H1 (cell line): ENCODE results near the gene ADAMTS17. TPM values are rescaled to one million over a fixed set of nuclear protein-coding genes. Genes with fewer than 3 reads are reported as not detected.
"Not testable (repeated sequence)": the region's sequence is repeated elsewhere in the genome, so short reads cannot be mapped to it uniquely, and the experiment has no call there.

Experiments
- CTCF ChIA-PET: fragments of 300-600 bp; sonication (Branson Sonifier 250); formaldehyde crosslinking; loops from one replicate; lab custom pipeline; 2021; ENCODE audit not compliant: partially characterized antibody; lab: Charles Lee
- POLR2A ChIA-PET: fragments of 300-600 bp; sonication (Branson Sonifier 250); formaldehyde crosslinking; loops from one replicate; lab custom pipeline; 2021; ENCODE audit warnings: inconsistent platforms; ENCODE audit not compliant: partially characterized antibody; lab: Charles Lee
- DNase-seq, 2 experiments: peaks; one replicate each; pipeline versions ENCODE4 v3.0.0 to v3.0.0-alpha.2; 2010 to 2022; ENCODE audit warnings: low spot score in 2 of 2, low read depth in 1 of 2, mixed read lengths in 1 of 2
- FAIRE-seq: peaks from 2 replicates; lab custom pipeline; 2011; peaks lifted over from hg19 to GRCh38; lab: Jason Lieb, UNC
- H2AFZ ChIP-seq: 2 replicates; pipeline ENCODE4 v1.8.1; 2012; ENCODE audit warnings: low read length, inconsistent platforms
- H2AK5ac ChIP-seq: 2 replicates; pipeline ENCODE4 v1.6.1; 2013; ENCODE audit warnings: low read depth, low read length
- H2BK120ac ChIP-seq: replicated peaks from 2 replicates; pipeline ENCODE3; 2013; ENCODE audit warnings: low read depth, low read length, inconsistent platforms
- H2BK12ac ChIP-seq: 2 replicates; pipeline ENCODE4 v1.6.1; 2013; ENCODE audit warnings: low read depth, low read length
- H2BK15ac ChIP-seq: 2 replicates; pipeline ENCODE4 v1.6.1; 2013; ENCODE audit warnings: low read length
- H2BK20ac ChIP-seq: 2 replicates; pipeline ENCODE4 v1.6.1; 2013; ENCODE audit warnings: low read length
- H2BK5ac ChIP-seq: 2 replicates; pipeline ENCODE4 v1.6.1; 2013; ENCODE audit warnings: low read depth, low read length
- H3K14ac ChIP-seq: 2 replicates; pipeline ENCODE4 v1.6.1; 2013; ENCODE audit warnings: inconsistent platforms; ENCODE audit not compliant: insufficient read length
- H3K18ac ChIP-seq: 2 replicates; pipeline ENCODE4 v1.6.1; 2013; ENCODE audit warnings: low read length; ENCODE audit errors: extremely low read depth
- H3K23ac ChIP-seq: 2 replicates; pipeline ENCODE4 v1.6.1; 2013; ENCODE audit warnings: inconsistent platforms; ENCODE audit not compliant: insufficient read length
- H3K23me2 ChIP-seq: 2 replicates; pipeline ENCODE4 v1.6.1; 2013; ENCODE audit warnings: low read depth, low read length
- H3K27ac ChIP-seq: 2 replicates; pipeline ENCODE4 v1.6.1; 2011; ENCODE audit warnings: low read depth, low read length, inconsistent platforms
- H3K27me3 ChIP-seq, 4 experiments: replicated peaks in 1 of 4; 1 replicate in 1 of 4; 2 replicates in 3 of 4; pipeline versions ENCODE4 v1.6.1 to v1.8.1; 2011 to 2013; ENCODE audit warnings: low read length in 3 of 4, mild to moderate bottlenecking in 3 of 4, inconsistent platforms in 2 of 4, mixed read lengths in 2 of 4, moderate library complexity in 1 of 4; ENCODE audit not compliant: control insufficient read depth in 3 of 4, insufficient read depth in 3 of 4; ENCODE audit errors: extremely low read depth in 1 of 4
- H3K36me3 ChIP-seq, 4 experiments: 2 replicates each; pipeline versions ENCODE4 v1.6.1 to v1.8.1; 2011 to 2013; ENCODE audit warnings: mild to moderate bottlenecking in 4 of 4, low read length in 3 of 4, moderate library complexity in 2 of 4, control low read depth in 1 of 4, inconsistent platforms in 1 of 4; ENCODE audit not compliant: insufficient read depth in 4 of 4, control insufficient read depth in 2 of 4
- H3K4ac ChIP-seq: replicated peaks from 2 replicates; pipeline ENCODE3; 2013; ENCODE audit warnings: low read length, low read depth, mixed read lengths, inconsistent platforms; ENCODE audit not compliant: insufficient read length
- H3K4me1 ChIP-seq, 4 experiments: replicated peaks in 1 of 4; 1 replicate in 1 of 4; 2 replicates in 3 of 4; pipeline versions ENCODE4 v1.6.1 to v1.8.1; 2011 to 2013; ENCODE audit warnings: low read length in 3 of 4, inconsistent platforms in 2 of 4, mixed read lengths in 1 of 4; ENCODE audit not compliant: insufficient read depth in 4 of 4, control insufficient read depth in 3 of 4
- H3K4me2 ChIP-seq, 2 experiments: 2 replicates each; pipeline versions ENCODE4 v1.6.1 to v1.8.1; 2011 to 2013; ENCODE audit warnings: low read depth in 2 of 2, low read length in 2 of 2, control low read depth in 1 of 2, inconsistent platforms in 1 of 2, mild to moderate bottlenecking in 1 of 2; ENCODE audit not compliant: insufficient read depth in 1 of 2
- H3K4me3 ChIP-seq, 4 experiments: fragments of 200-600, 300-600 bp in 1 of 4; sonication (generic), shearing (Covaris generic), sonication (Bioruptor Twin) in 1 of 4; 2 replicates each; pipeline versions ENCODE4 v1.5.1 to v1.8.1; 2011 to 2016; ENCODE audit warnings: low read length in 4 of 4, low read depth in 3 of 4, control low read depth in 2 of 4, inconsistent platforms in 2 of 4, mild to moderate bottlenecking in 2 of 4, mixed read lengths in 1 of 4, moderate library complexity in 1 of 4; ENCODE audit not compliant: insufficient read depth in 2 of 4; ENCODE audit errors: extremely low read depth in 1 of 4
- H3K56ac ChIP-seq: replicated peaks from 2 replicates; pipeline ENCODE3; 2013; ENCODE audit warnings: low read depth, mild to moderate bottlenecking, mixed read lengths, low read length, inconsistent platforms; ENCODE audit not compliant: insufficient read length
- H3K79me1 ChIP-seq: 2 replicates; pipeline ENCODE4 v1.6.1; 2013; ENCODE audit warnings: low read depth, low read length, control low read depth
- H3K79me2 ChIP-seq, 2 experiments: 2 replicates each; pipeline versions ENCODE4 v1.6.1 to v1.8.1; 2012 to 2013; ENCODE audit warnings: low read length in 2 of 2, mild to moderate bottlenecking in 2 of 2, inconsistent platforms in 1 of 2; ENCODE audit not compliant: insufficient read depth in 2 of 2, control insufficient read depth in 1 of 2
- H3K9ac ChIP-seq, 4 experiments: replicated peaks in 1 of 4; 1 replicate in 1 of 4; 2 replicates in 3 of 4; pipeline versions ENCODE4 v1.6.1 to v1.8.1; 2011 to 2013; ENCODE audit warnings: low read depth in 3 of 4, low read length in 3 of 4, control low read depth in 2 of 4, mild to moderate bottlenecking in 2 of 4, moderate library complexity in 2 of 4, inconsistent platforms in 1 of 4; ENCODE audit errors: extremely low read depth in 1 of 4
- H3K9me3 ChIP-seq, 2 experiments: 2 replicates each; pipeline versions ENCODE4 v1.6.1 to v1.8.1; 2012 to 2013; ENCODE audit warnings: mild to moderate bottlenecking in 2 of 2, moderate library complexity in 2 of 2, control low read depth in 1 of 2, inconsistent platforms in 1 of 2, low read depth in 1 of 2, low read length in 1 of 2, mixed read lengths in 1 of 2; ENCODE audit not compliant: insufficient read depth in 2 of 2
- H4K20me1 ChIP-seq, 2 experiments: replicated peaks in 1 of 2; 2 replicates each; pipeline versions ENCODE3 to v1.8.1; 2011 to 2013; ENCODE audit warnings: inconsistent platforms in 2 of 2, low read length in 2 of 2, mild to moderate bottlenecking in 1 of 2; ENCODE audit not compliant: insufficient read depth in 2 of 2, control insufficient read depth in 1 of 2
- H4K5ac ChIP-seq: 2 replicates; pipeline ENCODE4 v1.6.1; 2013; ENCODE audit warnings: low read length, low read depth, mixed read lengths, inconsistent platforms; ENCODE audit not compliant: insufficient read length
- H4K8ac ChIP-seq: 2 replicates; pipeline ENCODE4 v1.8.0; 2013; ENCODE audit warnings: mild to moderate bottlenecking, moderate library complexity, low read length, inconsistent platforms; ENCODE audit not compliant: insufficient read depth; ENCODE audit errors: extremely low read depth
- H4K91ac ChIP-seq: replicated peaks from 2 replicates; pipeline ENCODE3; 2013; ENCODE audit warnings: low read length, mixed read lengths, inconsistent platforms; ENCODE audit not compliant: insufficient read length
- SIN3A ChIP-seq, 2 experiments: IDR thresholded peaks in 1 of 2; conservative IDR thresholded peaks in 1 of 2; 2 replicates each; pipeline ENCODE4 v1.6.1; 2011 to 2012; ENCODE audit warnings: low read length in 2 of 2, improper control_type of control experiment in 1 of 2, low read depth in 1 of 2, mild to moderate bottlenecking in 1 of 2
- WGBS, 2 experiments: shearing (Covaris generic) in 1 of 2; methylation state at CpG; one replicate each; pipeline versions ENCODE4 v1.1.6 to v1.1.7; 2013 to 2015; ENCODE audit warnings: low lambda C conversion rate in 2 of 2, mixed read lengths in 2 of 2, inconsistent platforms in 1 of 2, low coverage in 1 of 2, missing lambda C conversion rate in 1 of 2; ENCODE audit not compliant: insufficient replicate concordance in 2 of 2, insufficient coverage in 1 of 2, insufficient read length in 1 of 2; ENCODE audit errors: extremely low coverage in 1 of 2, missing lambda C conversion rate in 1 of 2; 5-methylcytosine and 5-hydroxymethylcytosine counted together
- polyA plus RNA-seq, 7 experiments: library from polyadenylated mRNA; depleted of rRNA in 3 of 7; stranded (reverse) in 5 of 7; unstranded in 2 of 7; fragments of >200 nt in 5 of 7; fragments of 200-250 nt in 2 of 7; gene quantifications; 1 replicate in 5 of 7; 2 replicates in 1 of 7; 4 replicates in 1 of 7; pipeline versions ENCODE4 v1.2.1 to v1.2.3, GENCODE V29; 2011 to 2013; ENCODE audit warnings: missing spikeins in 2 of 7, mixed read lengths in 2 of 7
- total RNA-seq: library from RNA; stranded (reverse); fragmentation: NEBNext Ultra II Directional; extraction: Animal tissue kit (Norgen Biotek cat#: 25700); gene quantifications from 2 replicates; pipeline ENCODE4 v1.2.1, GENCODE V29; 2021

Gene ADAMTS17
- total and polyA plus RNA-seq, 2 of the 8 experiments (the other 6 are each of a cell fraction or from before 2014, with no cell fraction given): 0.51 to 1.7 TPM

DNA sequence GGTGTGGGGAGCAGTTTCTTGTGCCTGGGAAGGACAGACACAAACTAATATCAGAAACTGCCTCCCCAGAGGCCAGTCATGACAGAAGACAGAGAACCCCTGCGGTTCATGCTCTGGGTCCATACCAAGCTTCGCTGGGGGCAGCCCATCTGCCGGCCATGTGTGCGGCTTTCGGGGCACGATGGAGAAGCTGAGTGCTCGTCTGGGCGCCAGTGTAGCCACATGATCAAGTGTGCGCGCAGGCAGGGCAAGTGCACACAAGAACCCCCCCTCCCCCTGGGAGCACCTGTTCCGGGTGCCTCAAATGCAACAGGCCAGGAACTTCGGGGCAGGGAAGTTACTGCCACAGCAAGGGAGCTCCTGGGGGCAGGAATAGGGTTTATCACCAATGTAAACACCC is 1.8 kb downstream of the ADAMTS17 start (continued):
- TF ChIP-seq SIN3A (conservative IDR thresholded peaks at IDR 0.05 in 1 of 2, IDR thresholded peaks at IDR 0.05 in 1 of 2; ENCODE audit: low read depth in 1 of 2, low read length in 2 of 2): no peak

DNA sequence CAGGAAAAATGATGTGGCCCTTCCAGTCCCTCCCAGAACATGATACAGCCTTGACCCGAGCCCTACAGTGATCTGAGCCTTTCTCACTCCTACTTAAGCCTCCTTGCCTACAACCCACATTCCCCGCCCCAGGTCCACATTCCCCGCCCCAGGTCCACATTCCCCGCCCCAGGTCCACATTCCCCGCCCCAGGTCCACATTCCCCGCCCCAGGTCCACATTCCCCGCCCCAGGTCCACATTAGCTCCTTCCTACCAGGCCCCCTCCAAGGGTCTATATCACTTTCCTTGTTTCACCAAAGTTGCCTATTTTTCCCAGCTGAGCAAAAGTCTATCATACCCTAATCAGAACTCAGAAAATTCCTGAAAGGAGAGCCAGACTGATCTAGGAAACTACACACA is 2.3 kb downstream of the ADAMTS17 start:
- not testable (repeated sequence) for FAIRE-seq, H3K23me2 ChIP-seq, H3K4me1 ChIP-seq, H3K4me2 ChIP-seq, H2AFZ ChIP-seq, H3K56ac ChIP-seq, H3K23ac ChIP-seq, H3K27ac ChIP-seq, H3K9me3 ChIP-seq, H3K9ac ChIP-seq, H3K79me1 ChIP-seq, H3K36me3 ChIP-seq, H3K4ac ChIP-seq, H4K8ac ChIP-seq, H2BK120ac ChIP-seq, H3K79me2 ChIP-seq, H3K14ac ChIP-seq, H4K20me1 ChIP-seq, H2BK15ac ChIP-seq, H2BK12ac ChIP-seq, H4K91ac ChIP-seq, H2BK5ac ChIP-seq, DNase-seq, H3K4me3 ChIP-seq, H2BK20ac ChIP-seq, H2AK5ac ChIP-seq, H4K5ac ChIP-seq, H3K18ac ChIP-seq
- H3K27me3 ChIP-seq: peaks cover 17 to 30% (median 26%) of the 10 kb centered on the region in 4 experiments
- ChIA-PET CTCF (interaction anchor here (0.6 to 11.5 kb wide), 58 partner anchors 9 to 540 kb away, joined by 3 to 112 read pairs (median 4); partner anchors contain the start of gene ALDH1A3), POLR2A (interaction anchor here (1.4 to 3.7 kb wide), 2 partner anchors 10 to 411 kb away, joined by 9 to 12 read pairs; no protein-coding TSS in a partner anchor)
- 82% methylated on average over 2 of the region's 7 CpGs; no CpG with 5 or more reads in 1 of the 2 experiments for WGBS, 2 experiments
